B cell (primary cell): Measurements from ENCODE around the gene PCDHB2.

ENCODE experiments used
- EZH2 ChIP-seq: IDR thresholded peaks from 2 replicates; pipeline ENCODE4 v1.6.1; 2012; ENCODE audit warnings: borderline replicate concordance, low read depth, mild to moderate bottlenecking, moderate library complexity, low read length; ENCODE audit not compliant: insufficient read depth, poor library complexity, severe bottlenecking
- TF ChIP-seq, protein P1 (sequence below): fragments of 200-600 bp; IDR thresholded peaks from one replicate; pipeline ENCODE4 v1.8.0; 2022; ENCODE audit warnings: antibody characterized with exemption, mild to moderate bottlenecking

DNA sequence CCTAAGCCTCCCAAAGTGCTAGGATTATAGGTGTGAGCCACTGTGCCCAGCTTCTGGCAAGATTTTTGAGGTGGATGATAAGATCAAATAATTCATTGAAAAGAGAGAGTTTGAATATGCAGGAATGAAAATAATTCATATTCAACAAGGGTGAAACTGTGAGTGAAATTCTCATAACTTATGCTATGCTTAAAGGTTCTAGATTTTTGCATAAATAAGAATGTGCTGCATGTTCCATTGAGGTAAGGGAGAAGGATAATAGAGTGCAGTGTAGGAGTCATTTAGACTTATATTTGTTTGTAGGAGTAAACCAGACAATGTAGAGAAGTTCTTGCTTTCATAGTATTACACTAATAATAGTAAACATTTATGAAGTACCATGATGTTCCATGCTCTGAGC is 12.2 kb upstream of the PCDHB2 start:
- TF ChIP-seq, protein P1, sequence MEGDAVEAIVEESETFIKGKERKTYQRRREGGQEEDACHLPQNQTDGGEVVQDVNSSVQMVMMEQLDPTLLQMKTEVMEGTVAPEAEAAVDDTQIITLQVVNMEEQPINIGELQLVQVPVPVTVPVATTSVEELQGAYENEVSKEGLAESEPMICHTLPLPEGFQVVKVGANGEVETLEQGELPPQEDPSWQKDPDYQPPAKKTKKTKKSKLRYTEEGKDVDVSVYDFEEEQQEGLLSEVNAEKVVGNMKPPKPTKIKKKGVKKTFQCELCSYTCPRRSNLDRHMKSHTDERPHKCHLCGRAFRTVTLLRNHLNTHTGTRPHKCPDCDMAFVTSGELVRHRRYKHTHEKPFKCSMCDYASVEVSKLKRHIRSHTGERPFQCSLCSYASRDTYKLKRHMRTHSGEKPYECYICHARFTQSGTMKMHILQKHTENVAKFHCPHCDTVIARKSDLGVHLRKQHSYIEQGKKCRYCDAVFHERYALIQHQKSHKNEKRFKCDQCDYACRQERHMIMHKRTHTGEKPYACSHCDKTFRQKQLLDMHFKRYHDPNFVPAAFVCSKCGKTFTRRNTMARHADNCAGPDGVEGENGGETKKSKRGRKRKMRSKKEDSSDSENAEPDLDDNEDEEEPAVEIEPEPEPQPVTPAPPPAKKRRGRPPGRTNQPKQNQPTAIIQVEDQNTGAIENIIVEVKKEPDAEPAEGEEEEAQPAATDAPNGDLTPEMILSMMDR = no peak
- TF ChIP-seq EZH2 = no peak
